Measurements from ENCODE around the gene IL18RAP.

Gene IL18RAP, protein sequence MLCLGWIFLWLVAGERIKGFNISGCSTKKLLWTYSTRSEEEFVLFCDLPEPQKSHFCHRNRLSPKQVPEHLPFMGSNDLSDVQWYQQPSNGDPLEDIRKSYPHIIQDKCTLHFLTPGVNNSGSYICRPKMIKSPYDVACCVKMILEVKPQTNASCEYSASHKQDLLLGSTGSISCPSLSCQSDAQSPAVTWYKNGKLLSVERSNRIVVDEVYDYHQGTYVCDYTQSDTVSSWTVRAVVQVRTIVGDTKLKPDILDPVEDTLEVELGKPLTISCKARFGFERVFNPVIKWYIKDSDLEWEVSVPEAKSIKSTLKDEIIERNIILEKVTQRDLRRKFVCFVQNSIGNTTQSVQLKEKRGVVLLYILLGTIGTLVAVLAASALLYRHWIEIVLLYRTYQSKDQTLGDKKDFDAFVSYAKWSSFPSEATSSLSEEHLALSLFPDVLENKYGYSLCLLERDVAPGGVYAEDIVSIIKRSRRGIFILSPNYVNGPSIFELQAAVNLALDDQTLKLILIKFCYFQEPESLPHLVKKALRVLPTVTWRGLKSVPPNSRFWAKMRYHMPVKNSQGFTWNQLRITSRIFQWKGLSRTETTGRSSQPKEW

GRCh38 chr2:102422910-102423309, at the start of gene IL18RAP:
Gene IL18RAP (plus strand): TSS chr2:102423160. CDS start chr2:102423278, 118 bp downstream.
- H3K27me3 Mint-ChIP-seq (ENCODE audit: low read depth), result peaks cover 16% of the 10 kb centered on the region
- TF ChIP-seq, protein P1, sequence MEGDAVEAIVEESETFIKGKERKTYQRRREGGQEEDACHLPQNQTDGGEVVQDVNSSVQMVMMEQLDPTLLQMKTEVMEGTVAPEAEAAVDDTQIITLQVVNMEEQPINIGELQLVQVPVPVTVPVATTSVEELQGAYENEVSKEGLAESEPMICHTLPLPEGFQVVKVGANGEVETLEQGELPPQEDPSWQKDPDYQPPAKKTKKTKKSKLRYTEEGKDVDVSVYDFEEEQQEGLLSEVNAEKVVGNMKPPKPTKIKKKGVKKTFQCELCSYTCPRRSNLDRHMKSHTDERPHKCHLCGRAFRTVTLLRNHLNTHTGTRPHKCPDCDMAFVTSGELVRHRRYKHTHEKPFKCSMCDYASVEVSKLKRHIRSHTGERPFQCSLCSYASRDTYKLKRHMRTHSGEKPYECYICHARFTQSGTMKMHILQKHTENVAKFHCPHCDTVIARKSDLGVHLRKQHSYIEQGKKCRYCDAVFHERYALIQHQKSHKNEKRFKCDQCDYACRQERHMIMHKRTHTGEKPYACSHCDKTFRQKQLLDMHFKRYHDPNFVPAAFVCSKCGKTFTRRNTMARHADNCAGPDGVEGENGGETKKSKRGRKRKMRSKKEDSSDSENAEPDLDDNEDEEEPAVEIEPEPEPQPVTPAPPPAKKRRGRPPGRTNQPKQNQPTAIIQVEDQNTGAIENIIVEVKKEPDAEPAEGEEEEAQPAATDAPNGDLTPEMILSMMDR (IDR thresholded peaks at IDR 0.05; ENCODE audit: unreplicated experiment in 3 of 3), result no peak
- H3K36me3 Mint-ChIP-seq (ENCODE audit: low read depth), result no peaks in the 10 kb centered on the region

DNA sequence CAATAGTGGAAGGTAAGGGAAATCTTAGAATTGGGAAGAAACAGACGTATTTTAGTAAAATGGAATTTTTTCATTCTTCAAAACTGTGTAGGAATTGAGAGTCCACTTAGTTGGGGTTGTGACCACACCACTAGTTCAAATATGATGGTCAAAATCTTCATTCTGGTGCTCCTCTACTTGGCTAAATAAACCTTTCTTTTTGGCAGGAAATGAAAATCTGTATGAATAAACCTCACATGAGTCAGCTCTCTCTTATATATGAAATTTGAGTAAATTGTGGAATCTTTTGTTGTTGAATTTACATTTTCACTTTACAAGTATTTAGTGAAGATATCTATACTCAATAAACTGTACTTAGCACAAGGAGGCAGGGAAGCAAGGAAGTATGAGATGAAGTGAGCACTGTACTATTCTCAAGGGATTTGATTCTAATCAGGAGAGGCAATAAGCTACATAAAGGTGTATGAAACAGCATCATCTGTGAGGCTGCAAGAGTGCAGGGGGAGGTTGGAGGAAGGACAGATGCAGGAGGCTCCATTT, 46.8 kb upstream of the IL18RAP start:
- Mint-ChIP-seq H3K4me1 (no peaks in the 10 kb centered on the region), H3K36me3 (ENCODE audit: low read depth) (no peaks in the 10 kb centered on the region), H3K4me3 (no peak overlapping the region), H3K9me3 (peaks cover 7% of the 10 kb centered on the region), H3K27ac (no peak overlapping the region), H3K27me3 (ENCODE audit: low read depth) (no peaks in the 10 kb centered on the region)
- TF ChIP-seq, protein P1 (IDR thresholded peaks at IDR 0.05; ENCODE audit: unreplicated experiment in 3 of 3), result no peak

More at GRCh38 chr2:102422910-102423309, at the start of gene IL18RAP:
- Mint-ChIP-seq H3K9me3 (no peaks in the 10 kb centered on the region), H3K27ac (no peak within 1 kb of the TSS), H3K4me3 (no peak within 1 kb of the TSS), H3K4me1 (no peaks in the 10 kb centered on the region)

DNA sequence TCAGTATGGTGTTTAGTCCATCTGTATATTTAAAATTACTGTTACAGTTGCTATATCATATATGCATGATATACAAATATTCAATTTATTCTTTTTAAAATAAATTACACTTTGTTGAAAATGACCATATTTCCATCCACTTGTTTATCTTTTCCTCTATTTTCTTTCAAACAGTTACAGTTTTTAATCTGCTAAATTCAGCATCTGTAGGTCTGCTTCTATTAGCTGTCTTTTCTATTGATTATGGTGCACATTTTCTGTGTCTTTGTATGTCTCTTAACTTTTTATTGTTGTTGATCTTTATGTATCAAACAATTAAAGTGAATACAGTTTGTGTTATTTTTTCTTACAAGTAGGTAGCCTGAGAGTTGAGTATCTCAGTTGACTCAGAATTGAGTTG, 39.2 kb upstream of the IL18RAP start:
- Mint-ChIP-seq H3K4me1 (no peaks in the 10 kb centered on the region), H3K36me3 (ENCODE audit: low read depth) (no peaks in the 10 kb centered on the region), H3K4me3 (no peak overlapping the region), H3K9me3 (peaks cover 17% of the 10 kb centered on the region), H3K27me3 (ENCODE audit: low read depth) (no peaks in the 10 kb centered on the region), H3K27ac (no peak overlapping the region)
- TF ChIP-seq, protein P1 (IDR thresholded peaks at IDR 0.05; ENCODE audit: unreplicated experiment in 3 of 3), result no peak

DNA sequence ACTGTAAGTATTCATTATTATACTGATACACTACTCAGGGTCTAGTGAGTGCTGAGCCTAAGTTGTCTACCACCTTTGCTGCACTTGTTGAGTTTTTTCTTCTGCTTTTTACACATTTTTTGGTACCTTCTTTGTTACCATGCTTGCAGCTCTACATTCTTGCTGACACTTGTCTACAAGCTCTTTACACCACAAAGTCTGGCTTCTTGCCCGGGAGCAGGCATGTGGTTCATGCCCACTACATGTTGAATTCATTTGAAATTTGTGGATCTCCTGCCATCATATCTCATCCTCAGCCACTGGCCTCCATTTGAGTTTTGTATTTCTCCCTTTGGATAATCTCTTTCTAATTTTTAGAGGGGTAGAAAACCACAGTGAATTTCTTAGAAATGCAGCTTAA, 37.4 kb upstream of the IL18RAP start:
- TF ChIP-seq, protein P1 (IDR thresholded peaks at IDR 0.05; ENCODE audit: unreplicated experiment in 3 of 3), result no peak
- H3K27me3 Mint-ChIP-seq (ENCODE audit: low read depth), result no peaks in the 10 kb centered on the region

GRCh38 chr2:102386004-102386403, 37.0 kb upstream of the IL18RAP start:
- no peaks in the 10 kb centered on the region for H3K27me3 Mint-ChIP-seq (ENCODE audit: low read depth)
- H3K27ac Mint-ChIP-seq, result no peak overlapping the region
- TF ChIP-seq, protein P1 (IDR thresholded peaks at IDR 0.05; ENCODE audit: unreplicated experiment in 3 of 3), result no peak
- peaks cover 12% of the 10 kb centered on the region for H3K9me3 Mint-ChIP-seq
- H3K36me3 Mint-ChIP-seq (ENCODE audit: low read depth), result no peaks in the 10 kb centered on the region
- H3K4me3 Mint-ChIP-seq, result no peak overlapping the region
- H3K4me1 Mint-ChIP-seq, result no peaks in the 10 kb centered on the region

More for the DNA sequence above, 37.4 kb upstream of the IL18RAP start:
- H3K4me3 Mint-ChIP-seq, result no peak overlapping the region
- H3K9me3 Mint-ChIP-seq, result peaks cover 12% of the 10 kb centered on the region
- H3K36me3 Mint-ChIP-seq (ENCODE audit: low read depth), result no peaks in the 10 kb centered on the region
- H3K4me1 Mint-ChIP-seq, result no peaks in the 10 kb centered on the region
- H3K27ac Mint-ChIP-seq, result no peak overlapping the region
